GM21390 (cell line): ENCODE data around the gene DNAJC15.
"Not testable (repeated sequence)": the region's sequence is repeated elsewhere in the genome, so short reads cannot be mapped to it uniquely, and the experiment has no call there.

ENCODE experiments used
- ATAC-seq: cut with Tn5 transposase; IDR thresholded peaks from one replicate; pipeline ENCODE4 v1.9.1; 2021; ENCODE audit not compliant: unreplicated experiment

DNAJC15 gene

DNA sequence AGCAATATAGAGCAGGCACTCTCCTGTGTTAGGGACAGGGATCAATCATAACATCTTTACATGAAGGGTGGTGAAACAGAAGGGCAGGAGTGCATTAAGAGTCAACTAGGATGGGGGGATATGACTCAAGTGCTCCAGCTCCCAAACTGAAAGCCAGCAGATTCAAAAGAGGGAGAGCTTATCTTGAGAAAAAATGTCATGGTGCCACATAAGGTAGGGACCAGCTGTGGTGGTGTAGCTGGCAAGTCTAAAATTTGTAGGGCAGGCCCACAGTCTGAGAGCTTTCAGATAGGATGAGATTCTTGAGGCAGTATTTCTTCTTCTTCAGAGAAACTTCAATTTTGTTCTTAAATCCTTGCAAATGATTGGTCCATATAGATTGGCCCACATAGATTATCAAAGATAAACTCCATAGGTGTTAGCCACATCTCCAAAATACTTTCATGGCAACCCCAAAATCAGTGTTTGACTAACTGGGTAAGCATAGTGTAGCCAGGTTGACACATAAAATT is 19.1 kb downstream of the DNAJC15 start:
- no peak for ATAC-seq

DNA sequence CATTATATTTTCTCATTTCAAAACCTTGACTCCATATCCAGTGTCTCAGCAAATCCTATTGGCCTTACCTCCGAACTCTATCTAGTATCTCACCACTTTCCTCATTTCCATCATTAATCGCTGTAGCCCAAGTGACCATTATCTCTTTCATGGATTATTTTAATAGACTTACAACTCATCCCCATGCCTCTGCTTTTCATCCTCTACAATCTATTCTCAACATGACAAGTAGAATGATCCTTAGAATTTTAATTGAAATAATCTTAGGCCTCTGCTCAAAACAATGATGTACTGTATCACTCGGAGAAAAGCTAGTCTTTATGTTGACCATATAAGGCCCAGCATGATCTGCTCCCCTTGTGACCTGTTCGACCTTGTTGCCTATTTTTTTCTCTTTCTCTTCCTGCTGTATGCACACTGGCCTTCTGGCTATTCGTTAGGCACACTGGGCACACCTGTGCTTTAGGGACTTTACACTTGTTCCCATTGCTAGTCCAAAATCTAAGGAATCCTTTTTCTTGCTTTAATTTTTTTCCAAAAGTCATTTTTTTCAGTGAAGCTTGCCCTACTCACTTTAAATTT is 21.4 kb downstream of the DNAJC15 start:
- ATAC-seq = no peak

DNA sequence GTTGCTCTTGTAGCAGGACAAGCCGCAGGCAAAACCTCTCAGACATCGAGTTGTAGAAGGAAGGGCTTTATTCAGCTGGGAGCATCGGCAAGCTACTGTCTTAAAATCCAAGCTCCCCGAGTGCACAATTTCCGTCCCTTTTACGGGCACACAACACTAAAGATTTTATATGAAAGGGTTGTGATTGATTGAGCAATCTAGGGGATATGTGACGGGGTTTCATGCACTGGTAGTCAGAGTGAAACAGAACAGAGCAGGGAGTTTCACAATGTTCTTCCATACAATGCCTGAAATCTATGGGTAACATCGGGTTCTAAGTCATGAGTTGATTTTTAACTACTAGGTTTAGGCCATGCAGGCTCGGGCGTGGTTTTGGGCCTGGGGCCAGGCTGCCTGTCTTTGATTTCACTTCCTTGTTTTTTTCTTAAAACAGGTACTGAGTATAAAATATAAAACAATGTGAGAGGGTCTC is 22.0 kb downstream of the DNAJC15 start:
- not testable (repeated sequence) for ATAC-seq

DNA sequence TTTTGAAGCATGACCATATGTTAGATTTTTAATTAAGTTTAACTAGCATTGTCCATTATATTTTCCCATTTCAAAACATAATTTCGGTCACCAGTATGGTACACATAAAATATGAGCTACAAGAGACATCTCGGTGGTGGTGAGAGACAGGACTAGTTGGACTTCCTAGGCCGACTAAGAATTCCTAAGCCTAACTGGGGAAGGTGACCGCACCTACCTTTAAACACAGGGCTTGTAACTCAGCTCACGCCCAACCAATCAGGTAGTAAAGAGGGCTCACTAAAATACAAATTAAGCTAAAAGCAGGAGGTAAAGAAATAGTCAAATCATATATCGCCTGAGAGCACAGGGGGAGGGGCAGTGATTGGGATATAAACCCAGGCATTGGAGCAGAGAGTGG is 22.9 kb downstream of the DNAJC15 start:
- no peak for ATAC-seq

DNA sequence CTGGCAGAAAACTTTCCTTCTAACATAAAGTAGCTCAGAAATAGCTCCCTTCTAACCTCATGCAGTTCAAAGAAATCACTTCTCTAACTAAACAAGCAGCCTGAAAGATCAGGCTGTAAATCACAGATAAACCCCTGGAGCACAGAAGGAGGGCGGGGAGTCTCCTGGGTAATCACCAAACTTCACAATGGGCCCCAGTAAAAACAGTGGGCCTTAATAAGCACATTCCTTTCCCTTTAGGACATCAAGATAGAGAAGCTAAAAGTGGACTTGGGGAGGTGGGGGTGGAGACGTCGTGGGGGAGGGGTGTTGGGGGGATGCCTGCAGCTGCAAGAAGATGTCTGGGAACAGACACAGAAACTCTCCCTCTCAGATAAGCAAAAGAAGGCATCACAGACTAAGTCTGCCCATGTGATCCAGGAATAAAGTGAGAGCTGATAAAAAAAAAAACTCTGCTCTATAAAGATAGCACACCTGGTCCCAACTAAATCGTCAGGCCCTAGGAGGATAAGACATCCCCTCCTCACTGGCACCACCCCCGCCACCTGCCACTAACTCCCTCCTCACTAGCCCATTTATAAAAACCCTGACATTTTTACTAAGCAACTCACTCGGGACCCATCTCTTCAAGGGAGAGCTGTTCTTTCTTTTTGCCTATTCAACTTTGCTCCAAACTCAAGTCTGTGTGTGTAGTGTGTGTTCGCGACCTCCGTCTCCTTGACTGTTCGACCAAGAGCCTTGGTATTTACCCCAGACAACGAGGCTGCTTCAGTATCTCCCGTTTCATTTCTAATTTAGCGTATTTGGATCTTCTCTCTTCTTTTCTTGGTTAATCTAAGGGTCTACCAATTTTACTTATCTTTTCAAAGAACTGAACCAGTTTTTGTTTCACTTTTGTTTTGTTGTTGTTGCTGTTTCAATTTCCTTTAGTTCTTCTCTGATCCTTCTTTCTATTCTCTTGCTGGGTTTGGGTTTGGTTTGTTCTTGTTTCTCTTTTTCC is 31.7 kb downstream of the DNAJC15 start:
- ATAC-seq = peak; percentile 46

DNA sequence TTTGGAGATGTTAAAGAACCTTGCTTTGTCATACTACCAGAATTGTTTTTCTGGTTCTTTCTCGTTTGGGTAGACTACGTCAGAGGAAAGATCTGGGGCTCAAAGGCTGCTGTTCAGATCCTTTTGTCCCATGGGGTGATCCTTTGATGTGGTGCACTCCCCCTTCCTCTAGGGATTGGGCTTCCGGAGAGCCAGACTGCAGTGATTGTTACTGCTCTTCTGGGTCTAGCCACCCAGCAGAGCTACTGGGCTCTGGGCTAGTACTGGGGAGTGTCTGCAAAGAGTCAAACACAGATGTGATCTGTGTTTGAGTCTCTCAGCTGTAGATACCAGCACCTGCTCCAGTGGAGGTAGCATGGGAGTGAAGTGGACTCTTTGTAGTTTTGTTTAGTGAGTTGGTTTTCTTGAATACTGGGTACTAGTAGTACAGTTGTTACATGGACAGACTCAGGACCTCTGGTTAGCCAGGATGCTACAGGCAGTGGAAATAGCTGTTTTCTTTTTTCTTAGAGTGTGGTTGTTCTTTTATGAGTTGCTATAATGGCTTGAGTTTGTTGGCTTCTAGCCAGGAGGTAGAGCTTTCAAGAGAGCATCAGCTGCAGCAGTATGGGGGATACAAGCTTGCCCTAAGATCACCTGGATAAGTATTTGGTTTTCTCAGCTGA is 34.4 kb downstream of the DNAJC15 start:
- ATAC-seq = peak; percentile 38

DNA sequence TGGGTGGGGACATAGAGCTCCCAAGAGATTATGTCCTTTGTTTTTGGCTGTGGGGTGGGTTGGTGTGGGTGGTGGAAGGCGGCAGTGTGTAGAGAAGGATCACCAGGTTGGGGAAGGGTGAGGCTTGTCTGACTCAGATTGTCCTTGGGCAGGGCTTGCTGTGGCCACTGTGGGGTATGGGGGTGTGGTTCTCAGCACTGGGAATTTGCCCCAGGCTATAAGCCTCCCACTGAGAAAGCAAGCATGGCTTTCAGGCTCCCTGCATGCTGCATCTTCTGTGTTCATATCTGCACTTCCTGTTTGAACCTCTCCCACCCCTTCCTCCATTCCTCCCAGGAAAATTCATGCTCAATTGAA is 34.9 kb downstream of the DNAJC15 start:
- ATAC-seq = peak; percentile 29

DNA sequence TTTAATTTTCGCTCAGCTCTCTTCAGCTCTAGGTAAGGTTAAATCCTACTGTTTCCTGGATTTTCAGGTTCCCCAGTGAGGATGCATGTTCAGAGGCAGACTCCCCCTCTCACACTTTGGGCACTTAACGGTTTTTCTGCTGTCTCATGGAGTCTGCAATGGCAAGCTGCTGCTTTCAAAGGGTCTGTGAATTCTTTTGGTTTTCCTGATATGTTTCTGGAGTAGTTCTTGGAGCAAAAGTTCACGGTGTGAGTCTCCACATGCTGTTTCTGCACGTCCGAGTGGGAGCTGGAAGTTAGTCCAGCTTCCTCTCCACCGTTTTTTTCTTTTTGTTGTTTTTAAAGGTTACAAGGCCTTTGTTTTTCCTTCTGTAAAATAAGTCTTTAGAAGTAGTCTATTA is 35.4 kb downstream of the DNAJC15 start:
- ATAC-seq = no peak

DNA sequence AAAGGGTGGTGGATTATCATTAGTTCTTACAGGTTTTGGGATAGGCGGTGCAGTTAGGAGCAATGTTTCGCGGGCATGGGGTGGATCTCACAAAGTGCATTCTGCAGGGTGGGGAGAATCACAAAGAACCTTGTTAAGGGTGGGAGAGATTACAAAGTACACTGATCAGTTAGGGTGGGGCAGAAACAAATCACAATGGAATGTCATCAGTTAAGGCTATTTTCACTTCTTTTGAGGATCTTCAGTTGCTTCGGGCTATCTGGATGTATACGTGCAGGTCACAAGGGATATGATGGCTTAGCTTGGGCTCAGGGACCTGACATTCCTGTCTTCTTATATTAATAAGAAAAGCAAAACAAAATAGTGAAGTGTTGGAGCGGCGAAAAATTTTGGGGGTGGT is 36.4 kb downstream of the DNAJC15 start:
- not testable (repeated sequence) for ATAC-seq

DNA sequence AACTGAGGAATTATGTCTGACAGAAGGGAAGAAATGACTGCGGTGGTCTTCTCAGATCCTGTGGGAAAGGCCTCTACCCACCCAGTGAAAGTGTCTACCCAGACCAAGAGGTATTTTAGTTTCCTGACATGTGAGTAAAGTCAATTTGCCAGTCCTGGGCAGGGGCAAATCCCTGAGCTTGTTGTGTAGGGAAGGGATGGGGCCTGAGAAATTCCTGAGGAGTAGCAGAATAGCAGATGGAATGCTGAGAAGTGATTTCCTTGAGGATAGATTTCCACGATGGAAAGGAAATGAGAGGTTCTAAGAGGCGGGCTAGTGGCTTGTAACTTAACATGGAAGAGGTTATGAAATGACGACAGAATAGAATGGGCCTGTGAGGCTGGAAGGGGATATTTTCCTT is 37.4 kb downstream of the DNAJC15 start:
- not testable (repeated sequence) for ATAC-seq

DNA sequence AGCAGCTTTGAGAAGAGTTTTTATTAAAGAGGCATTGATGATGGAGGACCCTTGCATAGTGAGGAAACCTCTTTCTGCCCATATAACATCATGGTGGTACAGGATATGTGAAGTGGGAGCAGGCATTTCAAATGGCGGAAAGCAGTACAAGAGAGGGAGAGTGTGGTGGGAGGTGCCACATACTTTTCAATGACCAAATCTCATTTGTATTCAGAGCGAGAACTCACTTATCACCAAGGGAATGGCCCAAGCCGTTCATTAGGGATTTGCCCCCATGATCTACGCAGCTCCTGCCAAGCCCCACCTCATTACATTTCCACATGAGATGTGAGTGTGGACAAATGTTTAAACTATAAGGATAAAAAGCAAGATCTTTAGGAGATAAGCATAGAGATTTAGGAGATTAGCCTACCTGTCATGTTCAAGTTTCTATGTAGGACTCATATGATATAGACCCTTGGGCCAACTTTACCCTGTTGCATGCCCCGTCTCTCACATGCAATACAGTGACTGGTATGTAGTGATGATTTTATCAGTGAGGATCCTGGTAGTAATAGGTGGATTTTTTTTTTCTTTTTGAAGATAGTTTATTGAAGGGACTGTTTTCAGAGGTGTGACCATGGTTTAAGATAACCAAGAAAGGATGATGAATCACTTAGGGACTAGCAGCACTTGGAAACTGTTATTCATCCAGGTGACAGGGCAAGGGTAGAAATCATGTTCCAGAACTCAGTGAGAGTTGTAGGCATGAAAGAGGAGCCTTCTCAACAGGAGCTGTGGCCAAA is 38.3 kb downstream of the DNAJC15 start:
- no peak for ATAC-seq

DNA sequence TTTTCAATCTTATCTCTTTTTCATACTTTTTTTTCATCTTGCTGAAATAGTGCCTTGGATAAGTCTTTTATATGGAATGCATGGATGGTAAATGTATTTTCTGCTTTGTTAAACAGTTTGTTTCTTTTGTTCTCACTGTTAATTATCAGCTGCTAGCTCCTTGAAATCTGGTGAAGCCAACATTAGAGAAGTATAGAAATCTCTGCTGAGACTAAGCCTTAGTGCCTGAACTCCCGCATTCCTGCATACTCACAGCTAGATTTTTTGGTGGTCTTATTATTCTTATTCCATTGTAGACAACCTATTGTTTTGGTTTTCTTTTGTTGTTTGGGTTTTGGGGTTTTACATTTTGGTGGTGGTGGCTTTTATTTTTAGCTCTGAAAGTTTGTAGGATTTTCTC is 48.4 kb downstream of the DNAJC15 start:
- ATAC-seq = no peak

DNA sequence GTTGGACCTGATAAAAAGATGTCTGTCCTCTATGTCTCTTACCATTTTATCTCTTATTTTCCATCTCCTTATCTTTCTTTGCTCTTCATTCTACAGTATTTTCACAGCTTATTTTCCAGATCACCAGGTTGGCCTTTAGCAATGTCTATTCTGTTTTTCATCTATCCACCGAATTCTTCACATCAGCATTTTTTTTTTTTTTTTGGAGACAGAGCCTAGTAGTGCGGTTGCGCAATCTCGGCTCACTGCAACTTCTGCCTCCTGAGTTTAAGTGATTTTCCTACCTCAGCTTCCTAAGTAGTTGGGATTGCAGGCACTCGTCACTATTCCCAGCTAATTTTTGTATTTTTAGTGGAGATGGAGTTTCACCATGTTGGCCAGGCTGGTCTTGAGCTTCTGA is 49.0 kb downstream of the DNAJC15 start:
- ATAC-seq = no peak

DNA sequence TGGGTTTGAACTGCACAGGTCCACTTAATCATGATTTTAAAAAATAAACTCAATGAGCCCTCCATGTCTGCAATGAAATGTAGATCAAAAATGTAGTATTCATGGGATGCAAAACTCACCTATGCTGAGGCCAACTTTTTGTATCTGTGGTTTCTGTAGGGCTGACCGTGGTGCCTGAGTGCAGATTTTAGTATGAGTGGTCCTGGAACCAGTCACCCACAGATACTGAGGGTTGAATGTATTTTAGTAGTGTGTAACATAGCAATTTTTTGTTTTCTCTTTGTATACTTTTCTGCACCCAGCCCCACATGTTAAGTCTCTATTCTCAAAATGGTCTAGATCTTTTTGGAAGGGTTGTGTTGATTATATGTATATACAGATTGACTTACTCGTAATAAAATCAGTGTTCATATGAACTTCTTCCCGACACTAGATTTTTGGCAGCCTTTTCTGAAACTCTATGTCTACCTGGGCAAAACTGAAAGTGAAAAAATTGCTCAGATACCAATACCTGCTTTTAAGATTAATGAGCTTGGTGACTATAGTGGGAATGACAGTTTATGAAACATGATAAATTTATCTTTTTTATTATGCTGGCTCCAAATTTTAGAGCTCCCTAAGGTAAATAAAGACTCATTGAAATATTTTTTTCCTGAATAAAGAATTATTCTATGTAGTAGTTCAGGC is 51.6 kb downstream of the DNAJC15 start:
- peak; percentile 77 for ATAC-seq

DNA sequence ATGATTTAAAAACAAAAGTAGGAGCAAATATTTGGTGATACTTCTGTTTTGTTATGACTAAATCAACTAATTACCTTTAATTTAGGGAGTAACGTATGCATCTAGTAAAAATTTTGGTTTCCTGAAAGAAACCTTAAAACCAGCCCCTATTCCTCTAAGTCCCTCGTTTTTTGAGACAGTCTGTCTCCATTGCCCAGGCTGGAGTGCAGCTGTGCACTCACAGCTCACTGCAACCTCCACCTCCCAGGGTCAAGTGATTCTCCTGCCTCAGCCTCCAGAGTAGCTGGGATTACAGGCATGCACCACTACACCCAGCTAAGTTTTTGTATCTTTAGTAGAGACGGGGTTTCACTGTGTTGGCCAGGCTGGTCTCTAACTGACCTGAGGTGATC is 52.1 kb downstream of the DNAJC15 start:
- not testable (repeated sequence) for ATAC-seq

DNA sequence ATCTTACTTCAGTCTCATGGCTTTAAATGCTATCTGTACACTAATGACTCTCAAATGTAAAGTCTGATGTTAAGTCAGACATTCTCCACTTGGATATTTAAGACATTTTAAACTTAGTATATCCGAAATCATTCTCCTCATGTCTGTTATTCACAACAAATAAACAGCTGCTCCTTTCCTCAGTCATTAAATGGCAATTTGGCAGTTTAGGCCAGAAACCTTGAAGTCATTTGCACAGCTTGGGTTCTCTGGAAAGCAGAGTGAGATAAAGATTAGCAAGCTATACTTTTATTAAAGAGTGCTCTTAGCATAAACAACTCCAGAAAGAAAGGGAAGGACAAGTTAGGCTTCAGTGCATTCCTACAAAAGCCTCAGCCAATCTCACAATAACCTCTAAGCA is 53.7 kb downstream of the DNAJC15 start:
- no peak for ATAC-seq

DNA sequence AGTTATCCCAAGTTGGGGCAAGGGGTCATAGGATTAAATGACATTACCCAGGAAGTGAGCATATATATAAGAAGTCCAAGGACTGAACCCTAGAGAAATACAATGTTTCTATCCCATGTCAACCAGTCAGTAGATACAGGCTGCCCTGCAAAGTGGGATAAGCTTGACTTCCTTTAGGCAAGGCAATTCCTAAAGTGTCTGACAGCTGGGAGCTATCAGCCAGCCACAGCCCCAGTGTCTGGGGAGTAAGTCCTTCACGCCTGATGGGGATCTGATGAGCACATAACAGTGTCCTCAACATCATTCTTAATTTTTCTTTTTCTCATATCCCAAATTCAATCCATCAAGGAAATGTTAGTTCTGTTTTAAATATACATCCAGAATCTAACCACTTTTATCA is 54.1 kb downstream of the DNAJC15 start:
- no peak for ATAC-seq

DNA sequence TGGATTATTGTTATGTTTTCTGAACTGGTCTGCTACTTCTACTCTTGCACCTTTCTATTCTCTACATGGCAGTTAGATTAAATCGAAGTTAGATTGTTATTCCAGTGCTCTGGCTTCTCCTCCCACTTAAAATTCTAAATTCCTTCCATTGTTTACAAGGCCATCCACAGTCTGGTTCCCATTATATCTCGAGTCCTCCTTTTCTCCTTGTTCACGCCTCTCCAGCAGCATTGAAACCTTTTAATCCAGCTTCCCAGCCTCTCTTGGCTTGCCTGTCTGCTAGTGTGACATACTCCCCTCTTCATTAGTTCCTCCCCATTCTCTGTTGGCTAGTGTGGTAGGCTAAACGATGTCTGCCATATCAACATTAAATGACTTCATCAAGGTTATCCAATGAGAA is 54.5 kb downstream of the DNAJC15 start:
- ATAC-seq = no peak

DNA sequence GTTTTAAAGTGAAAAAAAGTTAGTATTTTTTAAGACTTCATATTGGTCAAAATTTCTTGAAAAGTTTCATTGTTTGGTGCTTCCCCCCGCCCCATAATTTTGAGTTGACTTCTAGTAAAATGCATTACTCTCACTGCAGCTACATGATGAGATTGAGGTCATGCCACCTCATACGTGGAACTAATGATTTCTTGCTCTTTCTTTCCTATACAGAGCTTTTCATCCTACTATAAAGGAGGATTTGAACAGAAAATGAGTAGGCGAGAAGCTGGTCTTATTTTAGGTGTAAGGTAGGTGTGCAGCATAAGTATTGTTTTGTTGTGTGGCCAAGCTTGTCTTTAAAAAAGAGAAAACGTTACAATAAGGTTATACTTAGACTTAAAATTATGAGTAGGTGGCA is 55.0 kb downstream of the DNAJC15 start:
- ATAC-seq = no peak

DNA sequence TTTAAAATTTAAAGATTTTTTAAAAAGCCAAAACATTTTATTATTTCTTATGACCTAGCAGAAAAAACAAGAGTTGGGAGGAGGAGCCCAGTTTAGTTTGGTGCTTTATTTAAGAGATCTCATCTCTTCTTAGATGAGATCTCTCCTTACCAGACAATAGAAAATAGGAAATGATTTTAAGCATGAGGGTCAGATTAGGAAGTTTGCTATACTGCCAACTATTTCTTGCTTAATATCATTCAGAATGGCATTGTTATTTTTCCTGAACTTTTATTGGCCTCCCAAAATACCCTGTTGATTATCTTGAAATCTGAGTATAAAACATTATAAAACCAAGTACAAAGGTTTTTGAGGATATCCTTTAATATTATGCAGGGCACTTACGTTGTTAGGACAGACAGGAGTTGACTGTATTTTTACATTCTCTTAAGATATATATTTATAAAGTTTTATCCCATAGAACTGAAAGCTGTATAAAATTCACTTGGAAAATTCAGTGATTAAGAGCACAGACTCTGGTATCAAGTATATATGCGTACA is 56.1 kb downstream of the DNAJC15 start:
- ATAC-seq = no peak
